Upper lobe of right lung (tissue), 1 donor: Measurements from ENCODE around the gene OAS1. TPM values are rescaled to one million over a fixed set of nuclear protein-coding genes. Genes with fewer than 3 reads are reported as not detected.

Source experiments
- ATAC-seq: fragments of 200-7000 bp; cut with Tn5 transposase; one replicate; pipeline ENCODE4 v1.9.1; 2020; ENCODE audit warnings: mild to moderate bottlenecking, moderate library complexity
- DNase-seq: peaks from one replicate; pipeline ENCODE4 v3.0.0-alpha.2; 2020
- H3K27ac ChIP-seq: fragments of 200-600 bp; one replicate; pipeline ENCODE4 v1.8.0; 2022
- H3K27me3 ChIP-seq: fragments of 200-600 bp; one replicate; pipeline ENCODE4 v1.8.0; 2022; ENCODE audit warnings: mild to moderate bottlenecking
- H3K36me3 ChIP-seq: fragments of 200-600 bp; one replicate; pipeline ENCODE4 v1.8.0; 2022
- H3K4me1 ChIP-seq: fragments of 200-600 bp; one replicate; pipeline ENCODE4 v1.8.0; 2022
- H3K4me3 ChIP-seq: fragments of 200-600 bp; one replicate; pipeline ENCODE4 v1.8.0; 2022; ENCODE audit warnings: mild to moderate bottlenecking
- H3K9me3 ChIP-seq: fragments of 200-600 bp; one replicate; pipeline ENCODE4 v1.8.0; 2022
- CTCF ChIP-seq: fragments of 200-600 bp; IDR thresholded peaks from one replicate; pipeline ENCODE4 v1.8.0; 2022; ENCODE audit warnings: antibody characterized with exemption
- intact Hi-C: fragments of 100-400 bp; cut with DNase I; formaldehyde crosslinking; loops from one replicate; pipeline ENCODE4 v1.11.0; 2022
- total RNA-seq: library from RNA; stranded (reverse); fragmentation: NEBNext Ultra II Directional; extraction: Animal tissue kit (Norgen Biotek cat#: 25700); gene quantifications from one replicate; pipeline ENCODE4 v1.2.1, GENCODE V29; 2021
- donor health status: DM: no; HTN: yes; CAD: no; lungs with severe emphysema.

OAS1 gene
- total RNA-seq, 1 donor from 2014 or later: 60.0 TPM

GRCh38 chr12:112868459-112869041, 38.2 kb upstream of the OAS1 start:
- ATAC-seq: no peak
- intact Hi-C loops: no loop called here

GRCh38 chr12:112869091-112869490, 37.7 kb upstream of the OAS1 start:
- no peak for TF ChIP-seq CTCF
- Histone ChIP-seq H3K9me3 (no peaks in the 10 kb centered on the region), H3K4me3 (no peak overlapping the region), H3K4me1 (no peaks in the 10 kb centered on the region), H3K36me3 (no peaks in the 10 kb centered on the region), H3K27ac (no peak overlapping the region), H3K27me3 (no peaks in the 10 kb centered on the region)
- no peak for ATAC-seq
- intact Hi-C loops: no loop called here
- no peak for DNase-seq

More at GRCh38 chr12:112868459-112869041, 38.2 kb upstream of the OAS1 start:
- DNase-seq: no peak
- H3K4me3 ChIP-seq: no peak overlapping the region
- no peaks in the 10 kb centered on the region for H3K36me3 ChIP-seq
- no peaks in the 10 kb centered on the region for H3K9me3 ChIP-seq
- no peaks in the 10 kb centered on the region for H3K4me1 ChIP-seq
- H3K27ac ChIP-seq: no peak overlapping the region
- no peak for TF ChIP-seq CTCF
- H3K27me3 ChIP-seq: peaks cover 3% of the 10 kb centered on the region

- ATAC-seq: no peak
- TF ChIP-seq CTCF: no peak
These were observed 37.0 kb upstream of the OAS1 start for GRCh38 chr12:112869778-112870177.

GRCh38 chr12:112870267-112870980, 36.3 kb upstream of the OAS1 start:
- no peak for TF ChIP-seq CTCF
- Histone ChIP-seq H3K9me3 (no peaks in the 10 kb centered on the region), H3K27me3 (peaks cover 4% of the 10 kb centered on the region), H3K36me3 (no peaks in the 10 kb centered on the region), H3K4me3 (no peak overlapping the region), H3K27ac (no peak overlapping the region), H3K4me1 (no peaks in the 10 kb centered on the region)
- no peak for DNase-seq
- intact Hi-C loops: no loop called here
- ATAC-seq: peak; percentile 72

More at GRCh38 chr12:112869778-112870177, 37.0 kb upstream of the OAS1 start:
- Histone ChIP-seq H3K9me3 (no peaks in the 10 kb centered on the region), H3K4me3 (no peak overlapping the region), H3K4me1 (no peaks in the 10 kb centered on the region), H3K27me3 (no peaks in the 10 kb centered on the region), H3K36me3 (no peaks in the 10 kb centered on the region), H3K27ac (no peak overlapping the region)
- no peak for DNase-seq
- intact Hi-C loops: no loop called here

- Histone ChIP-seq H3K27me3 (peaks cover 29% of the 10 kb centered on the region), H3K4me1 (no peaks in the 10 kb centered on the region), H3K4me3 (no peak overlapping the region), H3K27ac (no peak overlapping the region), H3K9me3 (no peaks in the 10 kb centered on the region), H3K36me3 (no peaks in the 10 kb centered on the region)
- DNase-seq (no peak), ATAC-seq (no peak)
- intact Hi-C loops: no loop called here
- no peak for TF ChIP-seq CTCF
These were observed 31.2 kb upstream of the OAS1 start for GRCh38 chr12:112875608-112876007.
